Ovary (tissue), 9 donors: ENCODE results near the gene PAFAH2. TPM values are rescaled to one million over a fixed set of nuclear protein-coding genes. Genes with fewer than 3 reads are reported as not detected.

Experiments used
- DNase-seq, 5 donors: peaks; one replicate each; pipeline ENCODE4 v3.0.0-alpha.2; 2019 to 2020
- H3K27ac ChIP-seq, 2 donors: fragments of 200-600 bp; one replicate each; pipeline versions ENCODE4 v1.5.1 to v1.8.0; 2019 to 2022
- H3K27me3 ChIP-seq: fragments of 200-600 bp; one replicate; pipeline ENCODE4 v1.8.0; 2022
- H3K36me3 ChIP-seq: fragments of 200-600 bp; sonication (generic); one replicate; pipeline ENCODE4 v1.5.1; 2019
- H3K4me1 ChIP-seq: one replicate; pipeline ENCODE4 v1.8.1; 2013; ENCODE audit warnings: mild to moderate bottlenecking, moderate library complexity; ENCODE audit not compliant: insufficient read depth
- H3K4me3 ChIP-seq: fragments of 200-600 bp; sonication (generic); one replicate; pipeline ENCODE4 v1.5.1; 2017
- H3K9me3 ChIP-seq, 2 donors: fragments of 200-600 bp in 1 of 2; sonication (generic) in 1 of 2; one replicate each; pipeline versions ENCODE4 v1.5.1 to v1.8.1; 2013 to 2019; ENCODE audit warnings: mild to moderate bottlenecking in 1 of 2, moderate library complexity in 1 of 2
- CTCF ChIP-seq, 3 donors: fragments of 450-650 bp in 2 of 3; fragments of 200-600 bp in 1 of 3; IDR thresholded peaks; one replicate each; pipeline versions ENCODE4 v1.5.1 to v1.8.0; 2016 to 2022; ENCODE audit warnings: antibody characterized with exemption in 3 of 3, mild to moderate bottlenecking in 1 of 3
- EP300 ChIP-seq: sonication (generic); formaldehyde crosslinking; IDR thresholded peaks from one replicate; pipeline ENCODE4 v1.6.1; 2017; ENCODE audit warnings: antibody characterized with exemption
- POLR2A ChIP-seq: fragments of 450-650 bp; IDR thresholded peaks from one replicate; pipeline ENCODE4 v1.6.1; 2017; ENCODE audit warnings: antibody characterized with exemption, mild to moderate bottlenecking, moderate library complexity
- WGBS, 3 donors: extraction: QIAGEN DNeasy Blood & Tissue Kit in 1 of 3; methylation state at CpG; one replicate each; pipeline versions ENCODE4 v1.1.5 to v1.1.7; 2013 to 2017; 5-methylcytosine and 5-hydroxymethylcytosine counted together
- intact Hi-C, 4 donors: fragments of 100-400 bp; cut with DNase I; formaldehyde crosslinking; loops; one replicate each; pipeline versions ENCODE4 v1.11.0 to v1.15.1; 2022 to 2023
- polyA plus RNA-seq, 2 donors: library from polyadenylated mRNA; stranded (reverse); fragments of 200-250 nt in 1 of 2; fragments of 350-450 nt in 1 of 2; fragmentation: Illumina TruSeq in 1 of 2; extraction: RNeasy Lipid Tissue Mini Kit (QIAGEN cat#74804) in 1 of 2; gene quantifications; one replicate each; pipeline ENCODE4 v1.2.3, GENCODE V29; 2013 to 2014
- total RNA-seq, 7 donors: library from RNA; depleted of rRNA in 2 of 7; stranded (reverse); fragments of >200 nt in 2 of 7; fragmentation: NEBNext Ultra II Directional in 3 of 7; extraction: Animal tissue kit (Norgen Biotek cat#: 25700) in 3 of 7; gene quantifications; one replicate each; pipeline versions ENCODE4 v1.1.0 to v1.2.4, GENCODE V29; 2016 to 2023
- donor health status: DM: no; HTN: no; CAD: no; lungs with moderate emphysema.
- donor health status: DM: no; HTN: no; CAD: no.
- donor health status: Bipolar disorder and iron deficiency.
- donor health status: DM: yes; HTN: yes; CAD: no.
- donor health status: DM: no; HTN: no; CAD: no.
- donor health status: DM: yes; HTN: yes; CAD: no.

The PAFAH2 gene
- total and polyA plus RNA-seq, 9 donors, result 3.4 to 12.1 (median 6.1) TPM

GRCh38 chr1:26017606-26018005, 19.7 kb upstream of the PAFAH2 start:
- DNase-seq, result peak in 2 of 5 donors; percentile 39 to 54
- intact Hi-C loops, result no loop called here
- H3K9me3 ChIP-seq, result no peaks in the 10 kb centered on the region
- no peak overlapping the region for H3K4me3 ChIP-seq
- H3K4me1 ChIP-seq, result peaks cover 26% of the 10 kb centered on the region
- peak overlapping the region in 1 of 2 donors; percentile 59 for H3K27ac ChIP-seq
- no peak for TF ChIP-seq POLR2A
- TF ChIP-seq CTCF (IDR thresholded peaks at IDR 0.05), result no peak
- no peak for TF ChIP-seq EP300
- 16 to 33% (median 20%) methylated on average over 6 of the region's 6 CpGs for WGBS, 3 donors
- H3K27me3 ChIP-seq, result no peaks in the 10 kb centered on the region
- H3K36me3 ChIP-seq, result no peaks in the 10 kb centered on the region

- 77 to 87% (median 78%) methylated on average over 6 of the region's 6 CpGs for WGBS, 3 donors
- TF ChIP-seq CTCF (IDR thresholded peaks at IDR 0.05), result no peak
- no peak for TF ChIP-seq POLR2A
- Histone ChIP-seq H3K36me3 (no peaks in the 10 kb centered on the region), H3K9me3 (no peaks in the 10 kb centered on the region), H3K4me3 (no peak overlapping the region), H3K27ac (peak overlapping the region in 1 of 2 donors; percentile 59), H3K4me1 (peaks cover 23% of the 10 kb centered on the region), H3K27me3 (no peaks in the 10 kb centered on the region)
- intact Hi-C loops, result no loop called here
- no peak for DNase-seq
Observed at GRCh38 chr1:26016953-26017545, 19.2 kb upstream of the PAFAH2 start.

- no peaks in the 10 kb centered on the region for H3K9me3 ChIP-seq
- H3K4me1 ChIP-seq, result peaks cover 17% of the 10 kb centered on the region
- DNase-seq, result no peak
- TF ChIP-seq POLR2A (no peak), CTCF (IDR thresholded peaks at IDR 0.05) (no peak), EP300 (no peak)
- H3K36me3 ChIP-seq, result no peaks in the 10 kb centered on the region
- 81 to 85% (median 84%) methylated on average over 10 of the region's 10 CpGs for WGBS, 3 donors
- peak overlapping the region in 1 of 2 donors; percentile 59 for H3K27ac ChIP-seq
- no peak overlapping the region for H3K4me3 ChIP-seq
- intact Hi-C loops, result no loop called here
- H3K27me3 ChIP-seq, result no peaks in the 10 kb centered on the region
Observed at GRCh38 chr1:26016258-26016952, 18.5 kb upstream of the PAFAH2 start.

- Histone ChIP-seq H3K9me3 (no peaks in the 10 kb centered on the region), H3K27me3 (no peaks in the 10 kb centered on the region), H3K4me3 (no peak overlapping the region), H3K36me3 (no peaks in the 10 kb centered on the region), H3K27ac (no peak overlapping the region), H3K4me1 (peaks cover 7% of the 10 kb centered on the region)
- DNase-seq, result peak in 1 of 5 donors; percentile 67
- WGBS, 3 donors, result 85 to 92% (median 92%) methylated on average over 2 of the region's 2 CpGs
- intact Hi-C loops, result no loop called here
- TF ChIP-seq EP300 (no peak), POLR2A (no peak), CTCF (IDR thresholded peaks at IDR 0.05) (no peak)
Observed at GRCh38 chr1:26015358-26015757, 17.5 kb upstream of the PAFAH2 start.
